Sigmoid colon (tissue), 4 donors: ENCODE results near the gene WSCD1.

ENCODE experiments used
- CTCF ChIP-seq, 4 experiments: fragments of 450-650 bp in 3 of 4; fragments of 200-600 bp in 1 of 4; IDR thresholded peaks; one replicate each; pipeline ENCODE4 v1.5.1; 2016 to 2019; ENCODE audit warnings: antibody characterized with exemption in 4 of 4, mild to moderate bottlenecking in 3 of 4, moderate library complexity in 2 of 4
- EP300 ChIP-seq, 4 donors: sonication (generic); formaldehyde crosslinking; IDR thresholded peaks; one replicate each; pipeline ENCODE4 v1.6.1; 2017; ENCODE audit warnings: antibody characterized with exemption in 4 of 4

GRCh38 chr17:6153375-6153774, 83.2 kb downstream of the WSCD1 start:
- TF ChIP-seq CTCF (IDR thresholded peaks at IDR 0.05) (no peak), EP300 (IDR thresholded peaks at IDR 0.05) (no peak)
